ENCODE results near the gene WNT7A. TPM values are rescaled to one million over a fixed set of nuclear protein-coding genes. Genes with fewer than 3 reads are reported as not detected.

Gene WNT7A
- total and polyA plus RNA-seq, 8 donors, result 0.34 to 5.5 (median 0.71) TPM

GRCh38 chr3:13872451-13872850 is 7.4 kb downstream of the WNT7A start:
- Histone ChIP-seq H3K36me3 (no peaks in the 10 kb centered on the region), H3K4me3 (no peak overlapping the region), H3K4me1 (no peaks in the 10 kb centered on the region), H3K9me3 (peaks cover 0 to 8% of the 10 kb centered on the region in 2 donors), H3K27me3 (peaks cover 6 to 36% of the 10 kb centered on the region in 2 donors), H3K27ac (no peak overlapping the region)
- TF ChIP-seq CTCF (IDR thresholded peaks at IDR 0.05), result no peak
- intact Hi-C loops (cut with DNase I), result no loop called here
- no peak for ATAC-seq
- DNase-seq, result no peak

- no peak for DNase-seq
- peaks cover 0 to 29% of the 10 kb centered on the region in 2 donors for H3K27me3 ChIP-seq
- no peak overlapping the region for H3K27ac ChIP-seq
- H3K36me3 ChIP-seq, result no peaks in the 10 kb centered on the region
- TF ChIP-seq CTCF (IDR thresholded peaks at IDR 0.05), result no peak
- intact Hi-C loops (cut with DNase I), result no loop called here
- no peak overlapping the region for H3K4me3 ChIP-seq
- no peaks in the 10 kb centered on the region for H3K4me1 ChIP-seq
- H3K9me3 ChIP-seq, result peaks cover 0 to 8% of the 10 kb centered on the region in 2 donors
- ATAC-seq, result no peak
Measured at GRCh38 chr3:13871791-13872190, 8.1 kb downstream of the WNT7A start.

- intact Hi-C loops (cut with DNase I), result no loop called here
- peaks cover 0 to 8% of the 10 kb centered on the region in 2 donors for H3K9me3 ChIP-seq
- no peaks in the 10 kb centered on the region for H3K36me3 ChIP-seq
- TF ChIP-seq CTCF (IDR thresholded peaks at IDR 0.05), result no peak
- H3K27me3 ChIP-seq, result peaks cover 0 to 20% of the 10 kb centered on the region in 2 donors
- no peak overlapping the region for H3K27ac ChIP-seq
- no peak for ATAC-seq
- no peaks in the 10 kb centered on the region for H3K4me1 ChIP-seq
- no peak for DNase-seq
- H3K4me3 ChIP-seq, result no peak overlapping the region
Measured at GRCh38 chr3:13870902-13871301, 9.0 kb downstream of the WNT7A start.

GRCh38 chr3:13869761-13870343 is 10.0 kb downstream of the WNT7A start:
- intact Hi-C loops (cut with DNase I), result no loop called here
- ATAC-seq, result no peak
- no peaks in the 10 kb centered on the region for H3K36me3 ChIP-seq
- no peaks in the 10 kb centered on the region for H3K4me1 ChIP-seq
- H3K9me3 ChIP-seq, result peaks cover 0 to 8% of the 10 kb centered on the region in 2 donors
- H3K27me3 ChIP-seq, result peaks cover 0 to 17% of the 10 kb centered on the region in 2 donors
- no peak overlapping the region for H3K4me3 ChIP-seq
- no peak for DNase-seq
- TF ChIP-seq CTCF (IDR thresholded peaks at IDR 0.05), result no peak
- no peak overlapping the region for H3K27ac ChIP-seq

- Histone ChIP-seq H3K36me3 (no peaks in the 10 kb centered on the region), H3K4me1 (no peaks in the 10 kb centered on the region), H3K9me3 (peaks cover 0 to 8% of the 10 kb centered on the region in 2 donors), H3K27ac (no peak overlapping the region), H3K4me3 (no peak overlapping the region), H3K27me3 (peaks cover 0 to 11% of the 10 kb centered on the region in 2 donors)
- no peak for ATAC-seq
- DNase-seq, result no peak
- no peak for TF ChIP-seq CTCF (IDR thresholded peaks at IDR 0.05)
- intact Hi-C loops (cut with DNase I), result no loop called here
Measured at GRCh38 chr3:13868844-13869724, 10.8 kb downstream of the WNT7A start.
